T-cell (primary cell): Measurements from ENCODE around the gene MYDGF. TPM values are rescaled to one million over a fixed set of nuclear protein-coding genes. Genes with fewer than 3 reads are reported as not detected.

Source experiments
- ATAC-seq, 4 experiments: fragments of 200-7000 bp in 3 of 4; fragments of 150-1000 bp in 1 of 4; cut with Tn5 transposase; replicated peaks in 1 of 4; 1 replicate in 3 of 4; 2 replicates in 1 of 4; pipeline ENCODE4 v1.10.0; 2021; ENCODE audit warnings: moderate library complexity in 3 of 4, mild to moderate bottlenecking in 2 of 4, moderate number of reproducible peaks in 1 of 4
- CTCF ChIA-PET, 2 donors: fragments of 300-600 bp; sonication (Branson Sonifier 250); formaldehyde crosslinking; loops; one replicate each; lab custom pipeline; 2022; ENCODE audit warnings: antibody characterized with exemption in 2 of 2; lab: Charles Lee
- POLR2A ChIA-PET, 2 donors: fragments of 300-600 bp; sonication (Branson Sonifier 250); formaldehyde crosslinking; loops; one replicate each; lab custom pipeline; 2022; ENCODE audit warnings: antibody characterized with exemption in 2 of 2; lab: Charles Lee
- DNase-seq, 35 experiments: peaks; one replicate each; pipeline versions ENCODE4 v3.0.0 to v3.0.0-alpha.2; 2013 to 2023
- H3K27ac ChIP-seq: one replicate; pipeline ENCODE4 v1.5.1; 2013; ENCODE audit warnings: low read length
- H3K27me3 ChIP-seq, 2 experiments: replicated peaks in 1 of 2; 1 replicate in 1 of 2; 2 replicates in 1 of 2; pipeline versions ENCODE4 v1.6.1 to v1.7.0; 2013; ENCODE audit warnings: low read length in 1 of 2, mixed read lengths in 1 of 2; ENCODE audit not compliant: control insufficient read depth in 2 of 2, insufficient read depth in 2 of 2; ENCODE audit errors: extremely low read depth in 1 of 2
- H3K36me3 ChIP-seq, 2 donors: 1 replicate in 1 of 2; 2 replicates in 1 of 2; pipeline versions ENCODE4 v1.6.1 to v1.7.0; 2013; ENCODE audit warnings: low read length in 1 of 2; ENCODE audit not compliant: control insufficient read depth in 2 of 2, insufficient read depth in 1 of 2; ENCODE audit errors: extremely low read depth in 1 of 2
- H3K4me1 ChIP-seq, 2 experiments: 1 replicate in 1 of 2; 2 replicates in 1 of 2; pipeline versions ENCODE4 v1.6.1 to v1.7.0; 2013; ENCODE audit warnings: low read length in 2 of 2, mixed read lengths in 1 of 2; ENCODE audit not compliant: insufficient read depth in 2 of 2, control insufficient read depth in 1 of 2; ENCODE audit errors: extremely low read depth in 1 of 2
- H3K4me3 ChIP-seq, 2 donors: 1 replicate in 1 of 2; 2 replicates in 1 of 2; pipeline versions ENCODE4 v1.5.1 to v1.7.0; 2013; ENCODE audit warnings: mild to moderate bottlenecking in 2 of 2, low read length in 1 of 2, moderate library complexity in 1 of 2; ENCODE audit not compliant: control insufficient read depth in 1 of 2; ENCODE audit errors: extremely low read depth in 1 of 2
- H3K9me3 ChIP-seq: 2 replicates; pipeline ENCODE4 v1.7.0; 2013
- H3K27ac Mint-ChIP-seq, 2 donors: one replicate each; pipeline ENCODE4 v1.8.0; 2020 to 2021; ENCODE audit warnings: mild to moderate bottlenecking in 2 of 2, mixed read lengths in 2 of 2
- H3K27me3 Mint-ChIP-seq, 2 donors: one replicate each; pipeline ENCODE4 v1.8.0; 2021 to 2022; ENCODE audit warnings: mixed read lengths in 2 of 2
- H3K36me3 Mint-ChIP-seq: one replicate; pipeline ENCODE4 v1.8.0; 2021; ENCODE audit warnings: mixed read lengths
- H3K4me1 Mint-ChIP-seq, 3 donors: one replicate each; pipeline ENCODE4 v1.8.0; 2020 to 2022; ENCODE audit warnings: mixed read lengths in 3 of 3, mild to moderate bottlenecking in 1 of 3
- H3K4me3 Mint-ChIP-seq, 3 donors: one replicate each; pipeline ENCODE4 v1.8.0; 2020 to 2022; ENCODE audit warnings: mild to moderate bottlenecking in 3 of 3, mixed read lengths in 3 of 3, moderate library complexity in 3 of 3
- H3K9me3 Mint-ChIP-seq, 3 donors: one replicate each; pipeline ENCODE4 v1.8.0; 2020 to 2022; ENCODE audit warnings: mixed read lengths in 3 of 3
- WGBS: methylation state at CpG from one replicate; pipeline ENCODE4 v1.1.5; 2013; ENCODE audit warnings: missing lambda C conversion rate; ENCODE audit not compliant: insufficient coverage; 5-methylcytosine and 5-hydroxymethylcytosine counted together
- total RNA-seq, 35 experiments: library from RNA in 6 of 35; stranded (reverse) in 6 of 35; fragments of 120-200 nt in 1 of 35; gene quantifications; one replicate each; pipeline versions ENCODE4 v1.2.1 to v1.2.4 and lab custom pipeline; 2013 to 2026

Gene MYDGF
- total RNA-seq, 5 donors from 2014 or later (not counting 1 experiment from before 2014, with no cell fraction given) = 27.5 to 46.4 (median 38.3) TPM

DNA sequence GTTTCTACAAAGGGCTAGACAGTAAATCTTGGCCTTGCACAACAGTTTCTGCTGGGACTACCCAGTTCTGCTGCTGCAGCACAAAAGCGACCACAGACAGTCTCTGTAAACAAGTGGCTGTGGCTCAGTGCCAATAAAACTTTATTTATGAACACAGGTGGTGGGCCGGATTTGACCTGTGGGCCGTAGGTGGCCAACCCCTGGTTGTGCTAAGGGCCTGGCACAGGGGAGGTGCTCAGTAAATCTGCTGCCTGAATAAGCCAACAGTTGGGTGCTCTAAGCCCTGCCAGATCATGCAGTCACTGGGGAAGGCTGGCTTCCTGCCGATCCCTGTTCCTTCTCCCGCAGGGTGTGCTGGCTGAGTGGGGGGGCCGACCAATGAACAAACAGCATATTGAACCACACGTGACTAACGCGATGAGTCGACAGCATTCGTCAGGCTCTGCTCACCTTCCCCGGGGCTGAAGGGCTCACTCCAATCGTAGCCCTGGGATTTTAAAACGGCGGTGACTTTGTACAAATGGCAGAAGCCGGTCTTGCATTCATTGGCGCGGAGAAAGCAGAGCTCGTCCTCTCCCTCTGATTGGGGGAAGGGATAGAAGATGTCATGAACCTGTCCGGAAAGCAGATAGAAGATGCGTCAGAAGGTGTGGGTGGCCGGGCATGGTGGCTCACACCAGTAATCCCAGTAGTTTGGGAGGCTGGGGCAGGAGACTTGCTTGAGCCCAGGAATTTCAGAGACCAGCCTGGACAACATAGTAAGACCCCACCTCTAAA lies 24.3 kb upstream of the MYDGF start:
- DNase-seq (no peak), ATAC-seq (no peak)
- Histone ChIP-seq H3K4me1 (no peaks in the 10 kb centered on the region), H3K9me3 (no peaks in the 10 kb centered on the region), H3K4me3 (no peak overlapping the region), H3K36me3 (peaks cover 50 to 84% of the 10 kb centered on the region in 2 donors), H3K27me3 (no peaks in the 10 kb centered on the region), H3K27ac (no peak overlapping the region)
- Mint-ChIP-seq H3K9me3 (no peaks in the 10 kb centered on the region), H3K36me3 (peaks cover 31% of the 10 kb centered on the region), H3K4me3 (no peak overlapping the region), H3K27ac (no peak overlapping the region), H3K27me3 (no peaks in the 10 kb centered on the region), H3K4me1 (no peaks in the 10 kb centered on the region)
- CTCF ChIA-PET = no interaction called here
- POLR2A ChIA-PET = interaction anchor here in 1 of 2 donors (0.5 kb wide), 1 partner anchor 1208 kb away, joined by 6 read pairs; no protein-coding TSS in a partner anchor
- 92% methylated on average over 18 of the region's 22 CpGs for WGBS

DNA sequence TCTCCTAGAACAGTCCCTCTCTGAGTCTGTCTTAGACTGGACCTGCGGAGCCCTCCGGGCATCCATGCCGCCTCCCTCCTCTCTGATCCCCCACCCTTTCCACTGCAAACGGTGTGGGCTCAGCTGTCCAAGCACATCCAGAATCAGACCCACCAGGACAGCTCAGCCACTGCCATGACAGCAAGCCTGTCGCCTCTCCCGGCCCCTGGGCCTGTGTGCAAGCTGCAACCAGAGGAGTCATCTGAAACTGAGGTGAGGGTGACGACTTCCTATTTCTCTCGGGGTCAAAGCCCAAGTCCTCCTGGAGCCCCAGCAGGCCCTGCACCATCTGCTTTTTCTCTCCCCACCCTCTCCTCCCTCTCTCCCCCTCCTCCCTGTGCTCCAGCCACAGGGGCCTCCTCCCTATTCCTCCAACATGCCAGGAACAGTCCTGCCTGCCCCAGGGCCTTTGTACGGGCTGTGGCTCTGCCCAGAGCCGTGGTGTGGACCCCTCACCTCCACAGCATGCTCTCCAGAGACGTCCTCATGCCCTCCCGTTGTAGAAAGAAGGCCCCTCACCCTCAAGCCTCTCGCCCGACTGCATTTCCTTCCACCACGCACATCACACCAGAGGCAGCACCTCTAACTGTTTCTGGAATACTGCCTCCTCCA lies 23.5 kb upstream of the MYDGF start:
- H3K9me3 Mint-ChIP-seq = no peaks in the 10 kb centered on the region
- no peak for DNase-seq
- H3K27me3 Mint-ChIP-seq = no peaks in the 10 kb centered on the region
- 95% methylated on average over 7 of the region's 15 CpGs for WGBS
- no peak overlapping the region for H3K4me3 Mint-ChIP-seq
- no peaks in the 10 kb centered on the region for H3K4me1 ChIP-seq
- no peaks in the 10 kb centered on the region for H3K9me3 ChIP-seq
- no peak overlapping the region for H3K4me3 ChIP-seq
- peaks cover 27% of the 10 kb centered on the region for H3K36me3 Mint-ChIP-seq
- ATAC-seq = no peak
- H3K27ac ChIP-seq = no peak overlapping the region
- no peak overlapping the region for H3K27ac Mint-ChIP-seq
- H3K36me3 ChIP-seq = peaks cover 55 to 88% of the 10 kb centered on the region in 2 donors
- no peaks in the 10 kb centered on the region for H3K4me1 Mint-ChIP-seq
- POLR2A ChIA-PET = no interaction called here
- CTCF ChIA-PET = no interaction called here
- H3K27me3 ChIP-seq = no peaks in the 10 kb centered on the region

DNA sequence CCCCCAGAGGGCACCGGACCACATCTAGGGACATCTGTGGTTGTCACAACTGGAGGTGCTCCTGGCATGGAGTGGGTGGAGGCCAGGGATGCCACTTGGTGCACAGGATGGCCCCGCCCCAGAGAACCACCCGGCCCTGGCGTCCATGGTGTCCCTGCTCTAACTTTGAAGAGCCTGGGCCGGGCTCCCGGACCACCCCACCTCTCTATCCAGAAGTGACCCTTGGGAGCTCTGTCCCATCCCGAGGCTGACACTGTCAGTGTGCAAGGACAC lies 22.9 kb upstream of the MYDGF start:
- Mint-ChIP-seq H3K9me3 (no peaks in the 10 kb centered on the region), H3K4me3 (no peak overlapping the region), H3K36me3 (peaks cover 26% of the 10 kb centered on the region), H3K27ac (no peak overlapping the region), H3K27me3 (no peaks in the 10 kb centered on the region), H3K4me1 (no peaks in the 10 kb centered on the region)
- no peak overlapping the region for H3K27ac ChIP-seq
- peaks cover 53 to 89% of the 10 kb centered on the region in 2 donors for H3K36me3 ChIP-seq
- CTCF ChIA-PET = no interaction called here
- ATAC-seq = no peak
- no peak overlapping the region for H3K4me3 ChIP-seq
- POLR2A ChIA-PET = no interaction called here
- H3K4me1 ChIP-seq = no peaks in the 10 kb centered on the region
- DNase-seq = no peak
- H3K27me3 ChIP-seq = no peaks in the 10 kb centered on the region
- WGBS = 78% methylated on average over 5 of the region's 7 CpGs
- no peaks in the 10 kb centered on the region for H3K9me3 ChIP-seq

DNA sequence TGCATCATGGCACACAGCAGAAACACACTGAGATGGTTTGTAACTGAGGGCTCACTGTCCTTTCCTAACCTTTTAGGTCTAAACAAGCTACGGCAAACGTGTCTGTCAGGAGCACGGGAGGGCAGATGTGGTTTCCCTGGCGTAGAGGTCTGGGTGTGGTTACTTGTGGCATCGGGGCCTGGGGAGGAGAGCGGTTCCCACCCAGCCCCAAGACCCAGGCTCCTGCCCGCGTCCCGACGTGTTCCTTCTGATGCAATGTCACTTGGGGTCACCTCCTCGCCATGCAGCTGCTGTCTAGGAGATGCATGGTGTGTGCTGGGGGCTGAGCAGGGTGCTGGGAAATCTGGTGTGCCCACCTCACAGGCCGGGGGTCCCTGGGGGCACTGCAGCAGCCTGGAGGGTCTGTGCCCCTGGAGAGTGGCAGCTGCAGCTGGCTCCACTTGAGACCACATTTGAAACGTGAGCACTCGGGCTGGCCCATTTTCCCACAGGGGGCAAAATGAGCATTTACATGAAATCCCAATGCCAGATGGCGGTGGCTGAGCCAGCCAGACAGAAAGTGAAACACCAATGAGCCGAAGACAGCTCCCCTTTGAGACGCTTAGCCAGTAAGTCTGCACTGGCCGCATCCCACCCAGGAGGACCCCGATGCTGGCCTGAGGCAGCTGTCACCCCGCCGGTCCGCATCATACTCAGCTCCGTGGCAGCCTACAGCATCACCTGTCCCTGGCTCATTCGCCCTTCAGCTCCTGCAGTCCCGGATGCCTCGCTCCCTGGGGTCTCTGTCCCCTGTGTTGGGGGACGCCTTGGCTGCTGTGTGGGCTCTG lies 22.3 kb upstream of the MYDGF start:
- ChIA-PET POLR2A (no interaction called here), CTCF (no interaction called here)
- Mint-ChIP-seq H3K9me3 (no peaks in the 10 kb centered on the region), H3K27me3 (no peaks in the 10 kb centered on the region), H3K27ac (no peak overlapping the region), H3K4me3 (no peak overlapping the region), H3K4me1 (no peaks in the 10 kb centered on the region), H3K36me3 (peaks cover 23% of the 10 kb centered on the region)
- no peak for DNase-seq
- Histone ChIP-seq H3K4me1 (no peaks in the 10 kb centered on the region), H3K27me3 (no peaks in the 10 kb centered on the region), H3K27ac (no peak overlapping the region), H3K36me3 (peaks cover 50 to 86% of the 10 kb centered on the region in 2 donors), H3K9me3 (no peaks in the 10 kb centered on the region), H3K4me3 (no peak overlapping the region)
- WGBS = 94% methylated on average over 24 of the region's 27 CpGs
- no peak for ATAC-seq

DNA sequence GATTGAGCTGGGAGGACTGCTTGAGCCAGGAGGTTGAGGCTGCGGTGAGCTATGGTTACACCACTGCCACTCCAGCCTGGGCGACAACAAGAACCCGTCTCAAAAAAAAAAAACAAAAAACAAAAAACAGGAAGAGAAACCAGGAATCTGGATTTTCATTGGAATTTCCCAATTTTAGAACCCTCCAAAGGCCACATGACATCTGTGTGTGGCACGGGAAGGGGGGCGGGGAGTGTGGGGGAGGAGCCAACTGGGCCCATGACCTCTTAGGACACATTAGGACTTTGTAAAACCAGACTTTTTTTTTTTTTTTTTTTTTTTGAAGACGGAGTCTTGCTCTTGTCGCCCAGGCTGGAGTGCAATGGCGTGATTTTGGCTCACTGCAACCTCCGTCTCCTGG lies 21.2 kb upstream of the MYDGF start:
- POLR2A ChIA-PET = no interaction called here
- WGBS = no CpG with 5 or more reads among the region's 9 CpGs
- CTCF ChIA-PET = no interaction called here

DNA sequence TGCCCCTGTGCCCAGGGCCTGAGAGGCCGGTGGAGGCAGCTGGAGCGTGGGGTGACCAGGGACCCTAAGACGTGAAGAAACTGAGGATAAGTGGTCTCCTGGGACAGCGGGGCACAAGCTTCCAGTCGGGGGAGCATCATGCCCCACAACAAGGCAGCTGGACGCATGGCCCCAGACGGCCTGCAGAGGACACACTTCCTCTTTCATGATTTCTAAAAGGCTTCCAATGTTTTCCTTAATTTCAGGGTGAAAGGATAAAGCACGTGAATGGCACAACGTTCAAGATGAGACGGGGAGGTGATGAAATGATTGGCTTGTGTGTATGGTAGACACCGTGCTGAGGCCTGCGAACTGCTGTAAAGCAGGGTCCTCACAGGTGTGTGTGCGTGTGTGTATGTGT lies 20.2 kb upstream of the MYDGF start:
- H3K4me1 Mint-ChIP-seq = no peaks in the 10 kb centered on the region
- Histone ChIP-seq H3K9me3 (no peaks in the 10 kb centered on the region), H3K4me1 (no peaks in the 10 kb centered on the region), H3K36me3 (peaks cover 57 to 81% of the 10 kb centered on the region in 2 donors), H3K4me3 (no peak overlapping the region), H3K27ac (no peak overlapping the region), H3K27me3 (no peaks in the 10 kb centered on the region)
- H3K27ac Mint-ChIP-seq = no peak overlapping the region
- POLR2A ChIA-PET = no interaction called here
- DNase-seq = no peak
- no peaks in the 10 kb centered on the region for H3K27me3 Mint-ChIP-seq
- WGBS = 99% methylated on average over 9 of the region's 13 CpGs
- no peaks in the 10 kb centered on the region for H3K9me3 Mint-ChIP-seq
- no peak for ATAC-seq
- CTCF ChIA-PET = no interaction called here
- H3K4me3 Mint-ChIP-seq = no peak overlapping the region
- peaks cover 20% of the 10 kb centered on the region for H3K36me3 Mint-ChIP-seq

More for the DNA sequence above, 21.2 kb upstream of the MYDGF start:
- Mint-ChIP-seq H3K4me3 (no peak overlapping the region), H3K36me3 (peaks cover 23% of the 10 kb centered on the region), H3K9me3 (no peaks in the 10 kb centered on the region), H3K27ac (no peak overlapping the region), H3K27me3 (no peaks in the 10 kb centered on the region), H3K4me1 (no peaks in the 10 kb centered on the region)
- Histone ChIP-seq H3K36me3 (peaks cover 54 to 86% of the 10 kb centered on the region in 2 donors), H3K9me3 (no peaks in the 10 kb centered on the region), H3K4me1 (no peaks in the 10 kb centered on the region), H3K4me3 (no peak overlapping the region), H3K27me3 (no peaks in the 10 kb centered on the region), H3K27ac (no peak overlapping the region)
- no peak for ATAC-seq
- DNase-seq = no peak
